H1 (cell line): ENCODE results near the gene NR1D2. TPM values are rescaled to one million over a fixed set of nuclear protein-coding genes. Genes with fewer than 3 reads are reported as not detected.

ENCODE experiments used
- CTCF ChIA-PET: fragments of 300-600 bp; sonication (Branson Sonifier 250); formaldehyde crosslinking; loops from one replicate; lab custom pipeline; 2021; ENCODE audit not compliant: partially characterized antibody; lab: Charles Lee
- POLR2A ChIA-PET: fragments of 300-600 bp; sonication (Branson Sonifier 250); formaldehyde crosslinking; loops from one replicate; lab custom pipeline; 2021; ENCODE audit warnings: inconsistent platforms; ENCODE audit not compliant: partially characterized antibody; lab: Charles Lee
- DNase-seq, 2 experiments: peaks; one replicate each; pipeline versions ENCODE4 v3.0.0 to v3.0.0-alpha.2; 2010 to 2022; ENCODE audit warnings: low spot score in 2 of 2, low read depth in 1 of 2, mixed read lengths in 1 of 2
- FAIRE-seq: peaks from 2 replicates; lab custom pipeline; 2011; peaks lifted over from hg19 to GRCh38; lab: Jason Lieb, UNC
- H2AFZ ChIP-seq: 2 replicates; pipeline ENCODE4 v1.8.1; 2012; ENCODE audit warnings: low read length, inconsistent platforms
- H2AK5ac ChIP-seq: 2 replicates; pipeline ENCODE4 v1.6.1; 2013; ENCODE audit warnings: low read depth, low read length
- H2BK120ac ChIP-seq: replicated peaks from 2 replicates; pipeline ENCODE3; 2013; ENCODE audit warnings: low read depth, low read length, inconsistent platforms
- H2BK12ac ChIP-seq: 2 replicates; pipeline ENCODE4 v1.6.1; 2013; ENCODE audit warnings: low read depth, low read length
- H2BK15ac ChIP-seq: 2 replicates; pipeline ENCODE4 v1.6.1; 2013; ENCODE audit warnings: low read length
- H2BK20ac ChIP-seq: 2 replicates; pipeline ENCODE4 v1.6.1; 2013; ENCODE audit warnings: low read length
- H2BK5ac ChIP-seq: 2 replicates; pipeline ENCODE4 v1.6.1; 2013; ENCODE audit warnings: low read depth, low read length
- H3K14ac ChIP-seq: 2 replicates; pipeline ENCODE4 v1.6.1; 2013; ENCODE audit warnings: inconsistent platforms; ENCODE audit not compliant: insufficient read length
- H3K18ac ChIP-seq: 2 replicates; pipeline ENCODE4 v1.6.1; 2013; ENCODE audit warnings: low read length; ENCODE audit errors: extremely low read depth
- H3K23ac ChIP-seq: 2 replicates; pipeline ENCODE4 v1.6.1; 2013; ENCODE audit warnings: inconsistent platforms; ENCODE audit not compliant: insufficient read length
- H3K23me2 ChIP-seq: 2 replicates; pipeline ENCODE4 v1.6.1; 2013; ENCODE audit warnings: low read depth, low read length
- H3K27ac ChIP-seq: 2 replicates; pipeline ENCODE4 v1.6.1; 2011; ENCODE audit warnings: low read depth, low read length, inconsistent platforms
- H3K27me3 ChIP-seq, 4 experiments: replicated peaks in 1 of 4; 1 replicate in 1 of 4; 2 replicates in 3 of 4; pipeline versions ENCODE4 v1.6.1 to v1.8.1; 2011 to 2013; ENCODE audit warnings: low read length in 3 of 4, mild to moderate bottlenecking in 3 of 4, inconsistent platforms in 2 of 4, mixed read lengths in 2 of 4, moderate library complexity in 1 of 4; ENCODE audit not compliant: control insufficient read depth in 3 of 4, insufficient read depth in 3 of 4; ENCODE audit errors: extremely low read depth in 1 of 4
- H3K36me3 ChIP-seq, 4 experiments: 2 replicates each; pipeline versions ENCODE4 v1.6.1 to v1.8.1; 2011 to 2013; ENCODE audit warnings: mild to moderate bottlenecking in 4 of 4, low read length in 3 of 4, moderate library complexity in 2 of 4, control low read depth in 1 of 4, inconsistent platforms in 1 of 4; ENCODE audit not compliant: insufficient read depth in 4 of 4, control insufficient read depth in 2 of 4
- H3K4ac ChIP-seq: replicated peaks from 2 replicates; pipeline ENCODE3; 2013; ENCODE audit warnings: low read length, low read depth, mixed read lengths, inconsistent platforms; ENCODE audit not compliant: insufficient read length
- H3K4me1 ChIP-seq, 4 experiments: replicated peaks in 1 of 4; 1 replicate in 1 of 4; 2 replicates in 3 of 4; pipeline versions ENCODE4 v1.6.1 to v1.8.1; 2011 to 2013; ENCODE audit warnings: low read length in 3 of 4, inconsistent platforms in 2 of 4, mixed read lengths in 1 of 4; ENCODE audit not compliant: insufficient read depth in 4 of 4, control insufficient read depth in 3 of 4
- H3K4me2 ChIP-seq, 2 experiments: 2 replicates each; pipeline versions ENCODE4 v1.6.1 to v1.8.1; 2011 to 2013; ENCODE audit warnings: low read depth in 2 of 2, low read length in 2 of 2, control low read depth in 1 of 2, inconsistent platforms in 1 of 2, mild to moderate bottlenecking in 1 of 2; ENCODE audit not compliant: insufficient read depth in 1 of 2
- H3K4me3 ChIP-seq, 4 experiments: fragments of 200-600, 300-600 bp in 1 of 4; sonication (generic), shearing (Covaris generic), sonication (Bioruptor Twin) in 1 of 4; 2 replicates each; pipeline versions ENCODE4 v1.5.1 to v1.8.1; 2011 to 2016; ENCODE audit warnings: low read length in 4 of 4, low read depth in 3 of 4, control low read depth in 2 of 4, inconsistent platforms in 2 of 4, mild to moderate bottlenecking in 2 of 4, mixed read lengths in 1 of 4, moderate library complexity in 1 of 4; ENCODE audit not compliant: insufficient read depth in 2 of 4; ENCODE audit errors: extremely low read depth in 1 of 4
- H3K56ac ChIP-seq: replicated peaks from 2 replicates; pipeline ENCODE3; 2013; ENCODE audit warnings: low read depth, mild to moderate bottlenecking, mixed read lengths, low read length, inconsistent platforms; ENCODE audit not compliant: insufficient read length
- H3K79me1 ChIP-seq: 2 replicates; pipeline ENCODE4 v1.6.1; 2013; ENCODE audit warnings: low read depth, low read length, control low read depth
- H3K79me2 ChIP-seq, 2 experiments: 2 replicates each; pipeline versions ENCODE4 v1.6.1 to v1.8.1; 2012 to 2013; ENCODE audit warnings: low read length in 2 of 2, mild to moderate bottlenecking in 2 of 2, inconsistent platforms in 1 of 2; ENCODE audit not compliant: insufficient read depth in 2 of 2, control insufficient read depth in 1 of 2
- H3K9ac ChIP-seq, 4 experiments: replicated peaks in 1 of 4; 1 replicate in 1 of 4; 2 replicates in 3 of 4; pipeline versions ENCODE4 v1.6.1 to v1.8.1; 2011 to 2013; ENCODE audit warnings: low read depth in 3 of 4, low read length in 3 of 4, control low read depth in 2 of 4, mild to moderate bottlenecking in 2 of 4, moderate library complexity in 2 of 4, inconsistent platforms in 1 of 4; ENCODE audit errors: extremely low read depth in 1 of 4
- H3K9me3 ChIP-seq, 2 experiments: 2 replicates each; pipeline versions ENCODE4 v1.6.1 to v1.8.1; 2012 to 2013; ENCODE audit warnings: mild to moderate bottlenecking in 2 of 2, moderate library complexity in 2 of 2, control low read depth in 1 of 2, inconsistent platforms in 1 of 2, low read depth in 1 of 2, low read length in 1 of 2, mixed read lengths in 1 of 2; ENCODE audit not compliant: insufficient read depth in 2 of 2
- H4K20me1 ChIP-seq, 2 experiments: replicated peaks in 1 of 2; 2 replicates each; pipeline versions ENCODE3 to v1.8.1; 2011 to 2013; ENCODE audit warnings: inconsistent platforms in 2 of 2, low read length in 2 of 2, mild to moderate bottlenecking in 1 of 2; ENCODE audit not compliant: insufficient read depth in 2 of 2, control insufficient read depth in 1 of 2
- H4K5ac ChIP-seq: 2 replicates; pipeline ENCODE4 v1.6.1; 2013; ENCODE audit warnings: low read length, low read depth, mixed read lengths, inconsistent platforms; ENCODE audit not compliant: insufficient read length
- H4K8ac ChIP-seq: 2 replicates; pipeline ENCODE4 v1.8.0; 2013; ENCODE audit warnings: mild to moderate bottlenecking, moderate library complexity, low read length, inconsistent platforms; ENCODE audit not compliant: insufficient read depth; ENCODE audit errors: extremely low read depth
- H4K91ac ChIP-seq: replicated peaks from 2 replicates; pipeline ENCODE3; 2013; ENCODE audit warnings: low read length, mixed read lengths, inconsistent platforms; ENCODE audit not compliant: insufficient read length
- BACH1 ChIP-seq: IDR thresholded peaks from 2 replicates; pipeline ENCODE4 v1.6.1; 2012; ENCODE audit warnings: low read length, improper control_type of control experiment
- PHF8 ChIP-seq: fragments of 200-600 bp; sonication (generic); conservative IDR thresholded peaks from 2 replicates; pipeline ENCODE4 v1.7.1; 2012; ENCODE audit warnings: low read depth, mild to moderate bottlenecking, inconsistent platforms, low read length, moderate library complexity
- RBBP5 ChIP-seq: IDR thresholded peaks from 2 replicates; pipeline ENCODE4 v1.7.1; 2012; ENCODE audit warnings: low read depth, mild to moderate bottlenecking, inconsistent platforms, low read length, moderate library complexity, borderline replicate concordance
- WGBS, 2 experiments: shearing (Covaris generic) in 1 of 2; methylation state at CpG; one replicate each; pipeline versions ENCODE4 v1.1.6 to v1.1.7; 2013 to 2015; ENCODE audit warnings: low lambda C conversion rate in 2 of 2, mixed read lengths in 2 of 2, inconsistent platforms in 1 of 2, low coverage in 1 of 2, missing lambda C conversion rate in 1 of 2; ENCODE audit not compliant: insufficient replicate concordance in 2 of 2, insufficient coverage in 1 of 2, insufficient read length in 1 of 2; ENCODE audit errors: extremely low coverage in 1 of 2, missing lambda C conversion rate in 1 of 2; 5-methylcytosine and 5-hydroxymethylcytosine counted together
- polyA plus RNA-seq, 7 experiments: library from polyadenylated mRNA; depleted of rRNA in 3 of 7; stranded (reverse) in 5 of 7; unstranded in 2 of 7; fragments of >200 nt in 5 of 7; fragments of 200-250 nt in 2 of 7; gene quantifications; 1 replicate in 5 of 7; 2 replicates in 1 of 7; 4 replicates in 1 of 7; pipeline versions ENCODE4 v1.2.1 to v1.2.3, GENCODE V29; 2011 to 2013; ENCODE audit warnings: missing spikeins in 2 of 7, mixed read lengths in 2 of 7
- total RNA-seq: library from RNA; stranded (reverse); fragmentation: NEBNext Ultra II Directional; extraction: Animal tissue kit (Norgen Biotek cat#: 25700); gene quantifications from 2 replicates; pipeline ENCODE4 v1.2.1, GENCODE V29; 2021
- TF ChIP-seq, protein P1 (sequence below): IDR thresholded peaks from 2 replicates; pipeline ENCODE4 v1.6.1; 2012; ENCODE audit warnings: inconsistent platforms

The NR1D2 gene
- total and polyA plus RNA-seq, 2 of the 8 experiments (the other 6 are each of a cell fraction or from before 2014, with no cell fraction given): 5.9 to 21.7 TPM

DNA sequence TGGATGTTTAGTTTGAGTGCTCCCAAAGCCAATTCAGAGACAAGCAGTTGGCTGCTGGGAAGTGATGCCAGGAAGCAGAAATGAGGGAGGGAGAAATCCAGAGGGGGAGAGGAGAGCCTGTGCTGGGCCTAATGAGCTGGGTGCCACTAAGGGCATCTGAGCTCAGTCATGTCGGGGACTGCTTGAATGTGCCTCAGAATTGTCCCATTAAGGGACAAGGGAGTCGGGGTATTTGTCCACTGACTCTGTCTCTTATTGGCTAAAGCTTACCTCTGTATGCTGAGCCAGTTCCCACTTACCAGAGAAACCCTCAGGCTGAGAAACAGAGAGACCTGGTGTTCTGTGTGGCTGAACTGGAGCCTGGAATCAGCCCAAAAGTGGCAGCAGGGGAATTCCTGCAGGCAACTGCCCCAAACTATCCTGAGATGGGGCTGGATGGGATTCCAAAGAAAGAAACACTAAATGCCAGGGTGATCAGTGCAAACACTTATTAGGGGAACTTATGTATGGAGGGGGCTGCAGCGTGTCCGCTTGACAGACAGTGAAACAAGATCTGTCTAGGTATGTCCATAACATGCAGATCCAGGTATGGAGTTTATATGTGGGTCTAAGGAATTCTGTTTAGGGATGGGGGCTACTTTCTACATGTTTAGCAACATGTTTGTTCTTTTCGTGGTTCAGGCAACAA lies 48.6 kb downstream of the NR1D2 start:
- Histone ChIP-seq H4K8ac (no peak overlapping the region), H4K5ac (no peak overlapping the region), H2AFZ (no peak overlapping the region), H2AK5ac (no peak overlapping the region), H2BK120ac (no peak overlapping the region), H3K4me1 (peaks cover 0 to 3% (median 0%) of the 10 kb centered on the region in 4 experiments; a peak in 2 of 7 replicates), H3K4ac (no peak overlapping the region), H3K36me3 (no peaks in the 10 kb centered on the region), H3K56ac (no peak overlapping the region), H2BK15ac (no peak overlapping the region), H3K23ac (no peak overlapping the region), H3K9me3 (no peaks in the 10 kb centered on the region), H3K4me2 (no peak overlapping the region), H3K27ac (no peak overlapping the region), H4K91ac (no peak overlapping the region), H3K18ac (no peak overlapping the region), H2BK12ac (no peak overlapping the region), H2BK5ac (no peak overlapping the region), H4K20me1 (no peaks in the 10 kb centered on the region), H3K4me3 (no peak overlapping the region), H3K9ac (no peak overlapping the region), H3K79me1 (no peaks in the 10 kb centered on the region), H3K14ac (no peak overlapping the region), H2BK20ac (no peak overlapping the region), H3K23me2 (no peaks in the 10 kb centered on the region), H3K27me3 (no peaks in the 10 kb centered on the region), H3K79me2 (no peaks in the 10 kb centered on the region)
- POLR2A ChIA-PET: interaction anchor here (0.7 to 2.5 kb wide), 3 partner anchors 12 to 77 kb away, joined by 3 to 5 read pairs (median 3); partner anchors contain the start of genes NKIRAS1 and RPL15
- CTCF ChIA-PET: interaction anchor here (0.6 to 1.6 kb wide), 6 partner anchors 11 to 159 kb away, joined by 3 to 7 read pairs (median 4); no protein-coding TSS in a partner anchor
- WGBS, 2 experiments: 89% methylated on average over 5 of the region's 5 CpGs; no CpG with 5 or more reads in 1 of the 2 experiments
- TF ChIP-seq, protein P1, sequence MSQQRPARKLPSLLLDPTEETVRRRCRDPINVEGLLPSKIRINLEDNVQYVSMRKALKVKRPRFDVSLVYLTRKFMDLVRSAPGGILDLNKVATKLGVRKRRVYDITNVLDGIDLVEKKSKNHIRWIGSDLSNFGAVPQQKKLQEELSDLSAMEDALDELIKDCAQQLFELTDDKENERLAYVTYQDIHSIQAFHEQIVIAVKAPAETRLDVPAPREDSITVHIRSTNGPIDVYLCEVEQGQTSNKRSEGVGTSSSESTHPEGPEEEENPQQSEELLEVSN: no peak
- TF ChIP-seq PHF8 (no peak), RBBP5 (no peak), BACH1 (no peak)
- DNase-seq (no peak), FAIRE-seq (no peak)
